Keratinocyte (primary cell): ENCODE measurements around the gene TNS3.

Experiments
- CTCF ChIP-seq, 3 experiments: IDR thresholded peaks in 1 of 3; conservative IDR thresholded peaks in 1 of 3; optimal IDR thresholded peaks in 1 of 3; 2 replicates in 2 of 3; 3 replicates in 1 of 3; pipeline versions ENCODE3 to v1.5.1; 2011; ENCODE audit warnings: low read length in 3 of 3, mild to moderate bottlenecking in 3 of 3, moderate library complexity in 2 of 3, control low read depth in 1 of 3, inconsistent platforms in 1 of 3; ENCODE audit not compliant: insufficient read depth in 2 of 3; ENCODE audit errors: extremely low read depth in 1 of 3
- EZH2 ChIP-seq: IDR thresholded peaks from one replicate; pipeline ENCODE4 v1.6.1; 2012; ENCODE audit warnings: inconsistent platforms, mild to moderate bottlenecking, low read length, moderate library complexity

- TF ChIP-seq CTCF (optimal IDR thresholded peaks at IDR 0.05 in 1 of 3, IDR thresholded peaks at IDR 0.05 in 1 of 3, conservative IDR thresholded peaks at IDR 0.05 in 1 of 3; ENCODE audit: extremely low read depth in 1 of 3, insufficient read depth in 2 of 3, low read length in 3 of 3) (no peak), EZH2 (no peak)
Measured at GRCh38 chr7:47407821-47408674, 173.9 kb downstream of the TNS3 start.
